HepG2 (cell line): Measurements from ENCODE around the gene ZNF831. TPM values are rescaled to one million over a fixed set of nuclear protein-coding genes. Genes with fewer than 3 reads are reported as not detected.

Source experiments
- ATAC-seq: fragments of 200-7000 bp; cut with Tn5 transposase; 3 replicates; pipeline ENCODE4 v1.9.1; 2020; ENCODE audit warnings: mild to moderate bottlenecking, moderate library complexity
- BruUV-seq: library from RNA; stranded (reverse); fragments of 400-500 nt; replicated peaks from 2 replicates; lab custom pipeline; 2021; lab: Mats Ljungman, UMichigan
- CTCF ChIA-PET: fragments of 300-600 bp; formaldehyde crosslinking; extraction: SDS; loops from one replicate; lab custom pipeline; 2021; ENCODE audit warnings: low total read pairs, inconsistent platforms, low intra/inter-chr PET ratio; lab: Yijun Ruan, JAX
- POLR2A ChIA-PET: fragments of 350-600 bp; sonication (Branson Sonifier 250); formaldehyde crosslinking; loops from one replicate; lab custom pipeline; 2020; ENCODE audit warnings: antibody characterized with exemption, inconsistent platforms; lab: Yijun Ruan, JAX
- DNase-seq: peaks from one replicate; pipeline ENCODE4 v3.0.0-alpha.2; 2015; ENCODE audit warnings: low spot score
- FAIRE-seq: peaks from 3 replicates; lab custom pipeline; 2011; peaks lifted over from hg19 to GRCh38; lab: Jason Lieb, UNC
- H2AFZ ChIP-seq: one replicate; pipeline ENCODE4 v1.6.1; 2011; ENCODE audit warnings: low read length, inconsistent platforms
- H3K27ac ChIP-seq: fragments of 300-600 bp; 3 replicates; pipeline ENCODE4 v1.8.0; 2011; ENCODE audit warnings: mixed run types, mild to moderate bottlenecking, mixed read lengths, low read length, inconsistent platforms; ENCODE audit not compliant: insufficient read depth; ENCODE audit errors: extremely low read length
- H3K27me3 ChIP-seq, 2 experiments: fragments of 200-600 bp in 1 of 2; 2 replicates in 1 of 2; 3 replicates in 1 of 2; pipeline versions ENCODE4 v1.6.0 to v1.8.0; 2011; ENCODE audit warnings: low read length in 2 of 2, mild to moderate bottlenecking in 2 of 2, moderate library complexity in 2 of 2, inconsistent platforms in 1 of 2; ENCODE audit not compliant: insufficient read depth in 2 of 2, control insufficient read depth in 1 of 2
- H3K36me3 ChIP-seq, 2 experiments: fragments of 200-600 bp in 1 of 2; replicated peaks in 1 of 2; 2 replicates in 1 of 2; 3 replicates in 1 of 2; pipeline versions ENCODE4 v1.5.1 to v1.8.0; 2011; ENCODE audit warnings: low read length in 2 of 2, inconsistent platforms in 1 of 2; ENCODE audit not compliant: insufficient read depth in 2 of 2, control insufficient read depth in 1 of 2
- H3K4me1 ChIP-seq: 2 replicates; pipeline ENCODE4 v1.5.1; 2012; ENCODE audit warnings: low read length, inconsistent platforms; ENCODE audit not compliant: insufficient read depth
- H3K4me2 ChIP-seq: 2 replicates; pipeline ENCODE4 v1.6.0; 2011; ENCODE audit warnings: low read depth, low read length, inconsistent platforms
- H3K4me3 ChIP-seq, 3 experiments: fragments of 200-600 bp in 1 of 3; sonication (generic), shearing (Covaris generic) in 1 of 3; replicated peaks in 1 of 3; 2 replicates each; pipeline ENCODE4 v1.5.1; 2011 to 2016; ENCODE audit warnings: low read length in 3 of 3, inconsistent platforms in 2 of 3, low read depth in 2 of 3, mild to moderate bottlenecking in 2 of 3, control low read depth in 1 of 3, mixed read lengths in 1 of 3; ENCODE audit not compliant: insufficient read depth in 1 of 3
- H3K79me2 ChIP-seq: one replicate; pipeline ENCODE4 v1.6.1; 2011; ENCODE audit warnings: low read length, inconsistent platforms; ENCODE audit not compliant: insufficient read depth
- H3K9ac ChIP-seq: 2 replicates; pipeline ENCODE4 v1.6.0; 2011; ENCODE audit warnings: mild to moderate bottlenecking, low read depth, low read length, inconsistent platforms; ENCODE audit not compliant: insufficient read depth
- H3K9me3 ChIP-seq: 2 replicates; pipeline ENCODE4 v1.5.1; 2012; ENCODE audit warnings: mild to moderate bottlenecking, low read length
- H4K20me1 ChIP-seq: 2 replicates; pipeline ENCODE4 v1.6.0; 2011; ENCODE audit warnings: inconsistent platforms, mild to moderate bottlenecking, low read length, moderate library complexity; ENCODE audit not compliant: insufficient read depth
- CHD2 ChIP-seq: IDR thresholded peaks from 2 replicates; pipeline ENCODE4 v1.6.1; 2011; ENCODE audit warnings: low read depth, low read length, improper control_type of control experiment
- CSRNP2 ChIP-seq: sonication (generic); formaldehyde crosslinking; conservative IDR thresholded peaks from 2 replicates; pipeline ENCODE4 v1.8.0; 2022; ENCODE audit warnings: low read depth, missing genetic modification reagents
- DNMT1 ChIP-seq: sonication (generic); formaldehyde crosslinking; IDR thresholded peaks from 2 replicates; pipeline ENCODE4 v1.5.1; 2020; ENCODE audit warnings: mild to moderate bottlenecking, missing genetic modification reagents
- DNMT3B ChIP-seq: conservative IDR thresholded peaks from 2 replicates; pipeline ENCODE4 v1.6.1; 2016; ENCODE audit warnings: missing biosample characterization, control low read depth
- FUBP1 ChIP-seq: sonication (generic); formaldehyde crosslinking; IDR thresholded peaks from 2 replicates; pipeline ENCODE4 v1.5.1; 2020; ENCODE audit warnings: missing genetic modification reagents, mild to moderate bottlenecking, borderline replicate concordance
- GABPB1 ChIP-seq: IDR thresholded peaks from 2 replicates; pipeline ENCODE4 v1.6.1; 2016; ENCODE audit warnings: mild to moderate bottlenecking, missing genetic modification reagents, moderate library complexity, missing compliant biosample characterization
- GTF2F1 ChIP-seq: fragments of 150-350 bp; IDR thresholded peaks from 2 replicates; pipeline ENCODE4 v1.6.1; 2014; ENCODE audit warnings: low read length
- HOXD1 ChIP-seq: sonication (generic); formaldehyde crosslinking; IDR thresholded peaks from 2 replicates; pipeline ENCODE4 v1.5.0; 2020; ENCODE audit warnings: missing genetic modification reagents
- JDP2 ChIP-seq: sonication (generic); formaldehyde crosslinking; IDR thresholded peaks from 2 replicates; pipeline ENCODE4 v1.8.1; 2022; ENCODE audit warnings: missing genetic modification reagents, borderline replicate concordance
- KLF6 ChIP-seq: IDR thresholded peaks from 2 replicates; pipeline ENCODE4 v1.8.0; 2016; ENCODE audit warnings: missing biosample characterization, missing genetic modification reagents
- RBAK ChIP-seq: sonication (generic); formaldehyde crosslinking; IDR thresholded peaks from 2 replicates; pipeline ENCODE4 v1.5.1; 2020; ENCODE audit warnings: mild to moderate bottlenecking, missing genetic modification reagents
- TCF7L2 ChIP-seq: IDR thresholded peaks from 2 replicates; pipeline ENCODE4 v1.6.1; 2011; ENCODE audit warnings: mild to moderate bottlenecking, low read depth, low read length, moderate library complexity
- WGBS: methylation state at CpG from one replicate; pipeline ENCODE4 v1.1.6; 2017; ENCODE audit warnings: low lambda C conversion rate; 5-methylcytosine and 5-hydroxymethylcytosine counted together
- in situ Hi-C: cut with HindIII; loops from 2 replicates; pipeline ENCODE4 v1.10.0; 2017; ENCODE audit warnings: low pct_unique_long_range_greater_than_20kb; ENCODE audit not compliant: extremely low pct_ligation_motif_present
- intact Hi-C: fragments of 100-400 bp; cut with micrococcal nuclease; formaldehyde crosslinking; loops from one replicate; pipeline ENCODE4 v1.10.0; 2022; ENCODE audit not compliant: unreplicated experiment
- polyA plus RNA-seq, 8 experiments: library from polyadenylated mRNA; depleted of rRNA in 3 of 8; stranded (reverse) in 7 of 8; unstranded in 1 of 8; fragments of >200 nt; fragmentation: Illumina TruSeq in 4 of 8; extraction: Trizol in 4 of 8; gene quantifications; 2 replicates each; pipeline versions ENCODE4 v1.2.1 to v1.2.3, GENCODE V29; 2011 to 2016; ENCODE audit warnings: low read depth in 4 of 8, missing spikeins in 1 of 8, mixed read lengths in 1 of 8; ENCODE audit not compliant: insufficient read depth in 1 of 8
- total RNA-seq, 5 experiments: library from RNA; depleted of rRNA; stranded (reverse); fragments of >200 nt; fragmentation: Illumina TruSeq; extraction: Trizol; gene quantifications; 2 replicates each; pipeline ENCODE4 v1.2.3, GENCODE V29; 2016; ENCODE audit warnings: low read depth in 1 of 5

ZNF831 gene
- total and polyA plus RNA-seq, 2 of the 13 experiments (the other 11 are each of a cell fraction or from before 2014, with no cell fraction given) = not detected

GRCh38 chr20:59131551-59132285, 31.9 kb upstream of the ZNF831 start:
- Histone ChIP-seq H3K36me3 (no peaks in the 10 kb centered on the region), H3K4me2 (no peak overlapping the region), H3K79me2 (no peaks in the 10 kb centered on the region), H3K4me3 (no peak overlapping the region), H4K20me1 (no peaks in the 10 kb centered on the region), H3K9me3 (no peaks in the 10 kb centered on the region), H3K27ac (no peak overlapping the region), H3K4me1 (no peaks in the 10 kb centered on the region), H3K9ac (no peak overlapping the region), H3K27me3 (no peaks in the 10 kb centered on the region; a peak in 2 of 5 replicates), H2AFZ (no peak overlapping the region)
- CTCF ChIA-PET = no interaction called here
- intact Hi-C loops = no loop called here
- WGBS = 4% methylated on average over 6 of the region's 6 CpGs
- in situ Hi-C loops = no loop called here
- FAIRE-seq (no peak), ATAC-seq (no peak), DNase-seq (no peak)
- TF ChIP-seq CSRNP2 (CRISPR knock-in tag) (no peak), KLF6 (no peak), GABPB1 (CRISPR knock-in tag) (no peak), DNMT1 (CRISPR knock-in tag) (no peak), CHD2 (no peak), RBAK (CRISPR knock-in tag) (no peak), GTF2F1 (no peak), DNMT3B (CRISPR knock-in tag) (no peak), TCF7L2 (no peak), JDP2 (CRISPR knock-in tag) (no peak), FUBP1 (CRISPR knock-in tag) (no peak), HOXD1 (CRISPR knock-in tag) (no peak)
- POLR2A ChIA-PET = no interaction called here
- no TSS peak for BruUV-seq
